Astrocyte of the cerebellum (primary cell): ENCODE measurements around the gene ATG13.

Experiments
- DNase-seq: peaks from one replicate; pipeline ENCODE4 v3.0.0-alpha.2; 2011; ENCODE audit warnings: low read depth
- H3K4me3 ChIP-seq: 2 replicates; pipeline ENCODE4 v1.5.1; 2011; ENCODE audit warnings: mild to moderate bottlenecking, low read depth, low read length, moderate library complexity
- CTCF ChIP-seq: IDR thresholded peaks from 2 replicates; pipeline ENCODE4 v1.5.1; 2012; ENCODE audit warnings: low read length, low read depth, moderate library complexity, mild to moderate bottlenecking; ENCODE audit errors: missing control alignments
- in situ Hi-C: cut with HindIII; loops from 2 replicates; pipeline ENCODE4 v1.10.0; 2017; ENCODE audit warnings: low sequenced_read_pairs

ATG13 gene

DNA sequence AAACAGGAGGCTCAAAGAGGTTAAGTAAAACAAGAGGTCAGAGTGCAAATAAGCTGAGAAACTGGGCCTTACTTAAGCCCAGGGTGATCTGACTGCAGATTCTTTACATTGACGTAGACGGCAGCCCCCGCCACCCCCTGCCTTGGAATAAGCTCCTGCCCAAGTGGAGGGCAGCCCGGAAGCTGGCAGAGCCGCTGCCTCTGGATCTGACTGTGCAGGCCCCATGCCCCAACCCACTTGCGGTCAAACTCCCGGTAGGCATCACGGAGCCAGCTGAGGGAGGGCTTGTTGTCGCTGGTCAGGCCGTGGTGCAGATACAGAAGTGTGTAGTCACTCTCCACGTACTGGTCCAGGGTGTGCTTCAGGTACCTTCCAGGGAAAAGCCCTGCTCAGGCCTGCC is 64.5 kb downstream of the ATG13 start:
- no peak overlapping the region for H3K4me3 ChIP-seq
- no peak for TF ChIP-seq CTCF
- in situ Hi-C loops: no loop called here
- DNase-seq: no peak

GRCh38 chr11:46682773-46683752 is 65.7 kb downstream of the ATG13 start:
- no peak for TF ChIP-seq CTCF
- in situ Hi-C loops: no loop called here
- DNase-seq: no peak
- no peak overlapping the region for H3K4me3 ChIP-seq

DNA sequence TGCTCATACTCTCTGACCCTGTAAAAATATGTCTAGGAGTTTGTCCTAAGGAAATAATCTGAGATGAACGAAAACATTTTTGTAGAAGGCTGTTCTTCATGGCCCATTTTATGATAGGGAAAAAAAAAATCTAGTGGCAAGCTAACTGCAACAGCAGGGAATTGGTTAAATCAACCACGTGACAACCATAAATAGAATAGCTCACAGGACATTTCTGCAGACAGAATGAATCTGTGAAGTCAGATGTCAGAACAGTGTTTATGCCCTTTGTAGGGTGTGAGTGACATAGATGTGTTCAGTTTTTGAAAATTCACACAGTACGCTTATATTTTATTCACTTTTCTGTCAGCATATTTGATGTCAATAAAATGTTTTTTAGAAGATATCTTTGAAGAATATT is 67.0 kb downstream of the ATG13 start:
- in situ Hi-C loops: no loop called here
- H3K4me3 ChIP-seq: no peak overlapping the region
- TF ChIP-seq CTCF: no peak
- DNase-seq: no peak

DNA sequence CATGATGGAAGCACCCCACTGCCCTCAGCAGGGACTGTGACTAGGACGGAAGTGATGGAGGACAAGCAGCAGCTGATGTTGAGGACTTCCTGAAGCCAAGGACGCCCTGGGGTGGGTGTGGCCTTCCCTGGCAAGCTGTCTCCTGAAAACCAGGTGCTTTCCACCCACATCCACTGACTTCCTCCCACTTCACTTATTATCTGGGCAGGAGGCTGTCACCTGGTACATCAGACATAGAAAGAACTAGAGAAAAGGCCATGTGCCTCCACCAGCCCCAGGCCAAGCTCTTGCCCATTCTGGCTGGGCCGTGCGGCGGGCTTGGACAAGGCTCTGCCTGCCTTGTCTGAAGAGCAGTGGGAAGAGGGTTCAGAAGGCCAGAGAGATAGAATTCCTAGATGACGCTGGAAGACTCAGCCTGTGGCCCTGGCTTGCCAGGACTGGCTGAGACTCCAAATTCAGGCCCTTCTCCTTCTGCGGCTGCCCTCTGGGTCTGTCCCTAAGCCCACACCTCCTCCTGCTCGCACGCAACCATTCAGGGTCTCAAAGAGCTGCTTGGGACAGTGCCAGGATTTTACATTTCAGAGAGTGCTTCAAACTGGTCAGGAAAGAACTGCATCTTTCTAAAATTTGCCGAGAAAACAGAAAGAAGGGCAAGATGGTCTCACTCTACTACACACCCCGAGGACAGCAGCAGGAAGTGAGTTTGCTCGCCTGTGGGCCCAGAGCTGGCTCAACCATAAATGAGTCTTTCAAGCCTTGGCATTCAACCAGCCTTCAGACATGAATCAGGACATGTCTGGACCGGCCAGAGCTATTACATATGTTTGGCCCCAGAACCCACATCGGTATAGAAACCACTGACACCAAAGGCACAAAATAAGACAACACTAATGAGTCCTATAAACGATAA is 69.8 kb downstream of the ATG13 start:
- no peak overlapping the region for H3K4me3 ChIP-seq
- no peak for TF ChIP-seq CTCF
- peak; percentile 69 for DNase-seq

DNA sequence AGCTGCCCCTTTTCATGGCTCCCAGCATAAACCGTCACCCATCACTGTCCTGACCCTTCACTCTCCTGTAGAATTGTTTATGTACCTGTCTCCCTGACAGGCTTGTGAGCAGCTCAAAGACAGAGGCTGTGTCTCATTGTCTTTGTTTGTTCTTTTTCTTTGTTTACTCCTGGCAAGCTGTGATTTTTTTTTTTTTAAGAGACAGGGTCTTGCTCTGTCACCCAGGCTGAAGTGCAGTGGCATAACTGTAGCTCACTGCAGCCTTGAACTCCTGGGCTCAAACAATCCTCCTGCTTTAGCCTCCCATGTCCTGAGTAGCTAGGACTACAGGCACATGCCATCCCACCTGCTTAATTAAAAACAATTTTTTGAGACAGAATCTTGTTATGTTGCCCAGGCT is 73.3 kb downstream of the ATG13 start:
- H3K4me3 ChIP-seq: no peak overlapping the region
- in situ Hi-C loops: no loop called here
- TF ChIP-seq CTCF: no peak
- no peak for DNase-seq

More for the DNA sequence above, 69.8 kb downstream of the ATG13 start:
- in situ Hi-C loops: no loop called here

DNA sequence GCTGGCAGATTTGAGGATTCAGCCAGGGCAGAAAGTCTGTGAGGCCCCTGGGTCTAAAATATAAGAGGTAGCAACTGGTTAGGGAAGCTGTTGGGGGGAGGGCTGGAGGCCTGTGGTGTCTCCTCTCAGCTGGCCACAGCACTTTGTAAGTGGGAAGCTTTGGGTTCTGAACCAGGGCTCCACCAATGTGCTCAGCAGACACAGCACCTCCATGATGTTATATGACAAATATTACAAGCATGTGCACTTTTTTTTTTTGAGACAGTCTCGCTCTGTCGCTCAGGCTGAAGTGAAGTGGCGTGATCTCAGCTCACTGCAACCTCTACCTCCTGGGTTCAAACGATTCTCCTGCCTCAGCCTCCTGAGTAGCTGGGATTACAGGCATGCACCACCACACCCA is 75.1 kb downstream of the ATG13 start:
- DNase-seq: no peak
- H3K4me3 ChIP-seq: no peak overlapping the region
- in situ Hi-C loops: no loop called here
- no peak for TF ChIP-seq CTCF
